Endothelial cell (in vitro differentiated cells): ENCODE measurements around the gene CCDC196. TPM values are rescaled to one million over a fixed set of nuclear protein-coding genes. Genes with fewer than 3 reads are reported as not detected.

ENCODE experiments used
- DNase-seq: peaks from one replicate; pipeline ENCODE4 v3.0.0; 2021; ENCODE audit warnings: low spot score
- H3K27ac Mint-ChIP-seq: one replicate; pipeline ENCODE4 v1.8.0; 2021; ENCODE audit warnings: mixed read lengths, inconsistent platforms; ENCODE audit not compliant: unreplicated experiment
- H3K27me3 Mint-ChIP-seq: one replicate; pipeline ENCODE4 v1.8.0; 2021; ENCODE audit warnings: mild to moderate bottlenecking, moderate library complexity, mixed read lengths, inconsistent platforms; ENCODE audit not compliant: unreplicated experiment
- H3K36me3 Mint-ChIP-seq: one replicate; pipeline ENCODE4 v1.8.0; 2021; ENCODE audit warnings: mild to moderate bottlenecking, low read depth, mixed read lengths, inconsistent platforms; ENCODE audit not compliant: unreplicated experiment
- H3K4me1 Mint-ChIP-seq: one replicate; pipeline ENCODE4 v1.8.0; 2021; ENCODE audit warnings: mild to moderate bottlenecking, mixed read lengths, inconsistent platforms; ENCODE audit not compliant: unreplicated experiment
- H3K4me3 Mint-ChIP-seq: one replicate; pipeline ENCODE4 v1.8.0; 2021; ENCODE audit warnings: mild to moderate bottlenecking, mixed read lengths, inconsistent platforms; ENCODE audit not compliant: unreplicated experiment
- H3K9me3 Mint-ChIP-seq: one replicate; pipeline ENCODE4 v1.8.0; 2021; ENCODE audit warnings: mixed read lengths, inconsistent platforms; ENCODE audit not compliant: unreplicated experiment
- long read RNA-seq: library from polyadenylated mRNA; unstranded; transcript quantifications from one replicate; pipeline ENCODE4 v2.0.0, GENCODE V29; 2020; ENCODE audit not compliant: unreplicated experiment
- total RNA-seq: library from RNA; stranded (reverse); fragmentation: NEBNext Ultra II Directional; extraction: Animal tissue kit (Norgen Biotek cat#: 25700); gene quantifications from one replicate; pipeline ENCODE4 v1.2.1, GENCODE V29; 2021; ENCODE audit not compliant: unreplicated experiment
- TF ChIP-seq, protein P1 (sequence below): fragments of 200-600 bp; sonication (generic); IDR thresholded peaks from one replicate; pipeline ENCODE4 v1.5.0; 2021; ENCODE audit warnings: antibody characterized with exemption; ENCODE audit not compliant: unreplicated experiment

The CCDC196 gene, protein sequence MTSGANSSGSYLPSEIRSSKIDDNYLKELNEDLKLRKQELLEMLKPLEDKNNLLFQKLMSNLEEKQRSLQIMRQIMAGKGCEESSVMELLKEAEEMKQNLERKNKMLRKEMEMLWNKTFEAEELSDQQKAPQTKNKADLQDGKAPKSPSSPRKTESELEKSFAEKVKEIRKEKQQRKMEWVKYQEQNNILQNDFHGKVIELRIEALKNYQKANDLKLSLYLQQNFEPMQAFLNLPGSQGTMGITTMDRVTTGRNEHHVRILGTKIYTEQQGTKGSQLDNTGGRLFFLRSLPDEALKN
- total RNA-seq: not detected
- long read RNA-seq: 0 reads

DNA sequence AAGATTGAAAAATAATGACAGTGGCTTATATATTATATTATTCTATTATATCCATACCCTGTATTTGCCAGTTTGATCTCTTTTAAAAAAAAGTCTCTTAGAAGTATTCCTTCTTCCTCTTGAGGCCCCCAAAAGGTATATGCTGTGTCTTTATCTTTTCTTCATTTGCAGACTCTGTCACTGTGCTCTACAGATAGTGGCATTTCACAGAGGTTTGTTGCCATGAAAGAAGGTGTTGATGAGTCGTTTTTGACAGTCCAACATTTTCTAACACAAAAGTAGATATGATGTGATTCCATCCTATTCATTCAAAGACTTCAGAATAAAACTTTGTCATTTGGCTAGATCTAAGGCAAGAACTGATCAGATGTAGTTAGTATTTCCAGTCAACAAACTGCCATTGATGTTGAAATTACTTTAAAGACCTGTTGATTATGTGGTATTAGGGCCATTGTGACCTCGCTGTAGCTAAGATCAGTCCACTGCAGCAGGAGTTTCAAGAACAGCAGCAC, at the start of gene CCDC196:
CCDC196 (plus strand) TSS at position 462 of the 512 bp plus-strand sequence. CDS start 132 bp downstream, outside the sequence.
- H3K4me1 Mint-ChIP-seq: peaks cover 8% of the 10 kb centered on the region
- H3K9me3 Mint-ChIP-seq: no peaks in the 10 kb centered on the region

DNA sequence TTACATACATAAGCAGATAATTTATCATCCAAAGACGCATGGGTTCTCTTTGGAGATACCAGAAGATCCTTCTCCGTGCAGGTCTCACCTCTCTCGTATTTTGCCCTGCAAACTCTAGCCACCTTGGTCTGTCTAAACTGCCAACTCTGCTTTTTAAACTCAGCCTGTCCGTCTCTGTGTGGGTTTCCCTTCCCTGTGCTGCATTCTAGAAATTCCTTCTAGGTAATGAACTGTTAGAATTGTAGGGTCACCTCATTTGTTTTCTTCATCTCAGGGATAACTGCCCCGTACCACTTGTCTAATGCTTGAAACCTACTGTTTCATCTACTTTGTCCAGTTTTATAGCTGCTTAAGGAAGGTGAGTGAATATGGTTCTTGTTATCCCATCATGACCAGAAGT, 45.4 kb upstream of the CCDC196 start:
- TF ChIP-seq, protein P1, sequence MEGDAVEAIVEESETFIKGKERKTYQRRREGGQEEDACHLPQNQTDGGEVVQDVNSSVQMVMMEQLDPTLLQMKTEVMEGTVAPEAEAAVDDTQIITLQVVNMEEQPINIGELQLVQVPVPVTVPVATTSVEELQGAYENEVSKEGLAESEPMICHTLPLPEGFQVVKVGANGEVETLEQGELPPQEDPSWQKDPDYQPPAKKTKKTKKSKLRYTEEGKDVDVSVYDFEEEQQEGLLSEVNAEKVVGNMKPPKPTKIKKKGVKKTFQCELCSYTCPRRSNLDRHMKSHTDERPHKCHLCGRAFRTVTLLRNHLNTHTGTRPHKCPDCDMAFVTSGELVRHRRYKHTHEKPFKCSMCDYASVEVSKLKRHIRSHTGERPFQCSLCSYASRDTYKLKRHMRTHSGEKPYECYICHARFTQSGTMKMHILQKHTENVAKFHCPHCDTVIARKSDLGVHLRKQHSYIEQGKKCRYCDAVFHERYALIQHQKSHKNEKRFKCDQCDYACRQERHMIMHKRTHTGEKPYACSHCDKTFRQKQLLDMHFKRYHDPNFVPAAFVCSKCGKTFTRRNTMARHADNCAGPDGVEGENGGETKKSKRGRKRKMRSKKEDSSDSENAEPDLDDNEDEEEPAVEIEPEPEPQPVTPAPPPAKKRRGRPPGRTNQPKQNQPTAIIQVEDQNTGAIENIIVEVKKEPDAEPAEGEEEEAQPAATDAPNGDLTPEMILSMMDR: no peak
- Mint-ChIP-seq H3K9me3 (peaks cover 4% of the 10 kb centered on the region), H3K4me1 (no peaks in the 10 kb centered on the region), H3K4me3 (no peak overlapping the region), H3K36me3 (no peaks in the 10 kb centered on the region), H3K27ac (no peak overlapping the region), H3K27me3 (no peaks in the 10 kb centered on the region)
- DNase-seq: no peak

More for the DNA sequence above, at the start of gene CCDC196:
- Mint-ChIP-seq H3K27ac (no peak within 1 kb of the TSS), H3K36me3 (no peaks in the 10 kb centered on the region), H3K27me3 (no peaks in the 10 kb centered on the region), H3K4me3 (no peak within 1 kb of the TSS)
- DNase-seq: no peak
- TF ChIP-seq, protein P1: no peak

DNA sequence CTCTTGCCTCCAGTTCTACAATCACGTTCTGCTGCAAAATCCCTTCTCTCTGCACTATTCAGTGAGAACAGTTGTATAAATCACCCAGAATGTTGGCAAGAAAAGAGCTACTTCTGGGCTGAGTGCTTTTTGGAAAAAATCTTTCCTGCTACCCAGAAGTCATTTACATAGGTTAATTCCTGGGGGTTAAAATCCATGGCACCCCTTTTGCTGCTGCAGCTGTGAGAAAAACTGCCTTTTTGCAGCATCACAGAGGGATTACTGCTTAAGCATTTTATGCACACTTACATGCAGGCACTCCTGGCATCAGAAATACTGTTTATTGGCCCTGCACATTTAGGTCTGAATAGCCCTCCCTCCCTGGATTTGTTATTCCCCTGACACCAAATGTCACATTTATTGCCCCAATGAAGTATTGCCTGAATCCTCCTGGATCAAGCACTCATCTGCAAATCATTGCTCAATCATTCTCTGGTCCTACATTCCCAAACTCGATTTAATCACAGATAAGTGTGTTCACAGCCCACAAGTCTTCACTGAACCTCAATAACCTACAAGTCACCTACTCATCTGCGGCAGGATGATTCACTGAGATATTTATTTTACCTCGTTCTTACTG, 43.1 kb upstream of the CCDC196 start:
- no peak for DNase-seq
- Mint-ChIP-seq H3K4me3 (no peak overlapping the region), H3K36me3 (no peaks in the 10 kb centered on the region), H3K27me3 (no peaks in the 10 kb centered on the region), H3K27ac (no peak overlapping the region), H3K4me1 (no peaks in the 10 kb centered on the region), H3K9me3 (no peaks in the 10 kb centered on the region)
- TF ChIP-seq, protein P1: no peak

DNA sequence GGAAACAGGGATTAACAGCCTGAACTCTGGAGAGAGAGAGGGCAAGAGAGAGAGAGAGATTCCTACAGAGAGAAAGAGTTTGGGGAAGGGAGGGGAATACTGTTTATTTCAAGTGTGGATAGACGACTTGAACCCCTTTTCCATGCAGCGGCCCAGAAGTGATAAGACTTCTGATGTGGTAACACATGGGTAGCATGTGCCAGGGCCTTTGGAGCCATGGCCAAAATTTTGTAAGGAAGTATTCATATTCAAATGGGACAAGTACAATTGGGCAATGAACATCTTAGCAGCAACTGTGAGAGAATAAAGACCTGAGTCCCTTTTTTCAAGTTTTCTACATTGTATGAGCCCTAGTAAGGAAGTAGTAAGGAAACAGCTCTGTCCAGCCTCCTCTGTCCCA, 42.4 kb upstream of the CCDC196 start:
- TF ChIP-seq, protein P1: no peak
- no peak for DNase-seq
- Mint-ChIP-seq H3K4me3 (no peak overlapping the region), H3K27me3 (no peaks in the 10 kb centered on the region), H3K4me1 (no peaks in the 10 kb centered on the region), H3K9me3 (no peaks in the 10 kb centered on the region), H3K36me3 (no peaks in the 10 kb centered on the region), H3K27ac (no peak overlapping the region)
